Activated CD8-positive, alpha-beta memory T cell treated with anti-CD3 and anti-CD28 coated beads, Interleukin-2, amount 50 U/mL, for 4 hours (primary cell): ENCODE results near the gene FBXO4.
"Not testable (repeated sequence)": the region's sequence is repeated elsewhere in the genome, so short reads cannot be mapped to it uniquely, and the experiment has no call there.

Experiments used
- DNase-seq: peaks from one replicate; pipeline ENCODE4 v3.0.0-alpha.2; 2020

The FBXO4 gene

DNA sequence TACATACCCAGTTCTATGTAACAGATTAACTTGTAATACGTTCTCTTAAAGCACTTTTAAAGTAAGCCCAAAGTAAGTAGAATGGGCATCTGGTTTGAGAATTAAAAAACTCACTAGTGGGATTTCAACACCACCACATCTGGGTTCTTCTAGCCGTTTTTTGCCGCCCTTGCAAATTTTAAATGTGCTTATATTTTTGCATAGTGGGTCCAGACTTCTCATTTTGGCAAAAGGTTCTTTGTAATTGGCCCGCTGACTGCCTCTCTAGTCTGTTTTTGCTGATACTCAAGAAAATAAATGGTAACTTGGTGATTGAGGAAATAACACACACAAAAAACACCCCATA lies 582 bp upstream of the FBXO4 start:
- no peak for DNase-seq

DNA sequence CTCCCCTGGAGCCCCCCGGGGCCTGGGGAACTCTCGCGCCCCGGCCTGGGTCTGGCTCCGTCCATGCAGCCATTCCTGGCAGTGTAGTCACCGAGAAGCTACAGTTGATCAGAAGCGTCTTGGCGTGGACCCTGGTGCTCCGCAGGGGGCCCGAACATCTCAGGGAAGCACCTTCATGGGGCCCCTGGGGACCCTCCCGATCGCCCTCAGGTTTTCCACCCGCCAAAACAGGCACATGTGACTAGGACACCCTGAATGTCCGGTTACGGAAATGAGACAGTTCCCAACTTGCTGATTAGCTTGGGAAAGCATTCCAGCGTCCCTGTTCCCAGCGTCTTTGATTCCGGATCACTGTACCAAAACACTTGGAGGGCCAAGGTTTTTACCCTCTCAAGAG lies 472 bp downstream of the FBXO4 start:
- no peak for DNase-seq

DNA sequence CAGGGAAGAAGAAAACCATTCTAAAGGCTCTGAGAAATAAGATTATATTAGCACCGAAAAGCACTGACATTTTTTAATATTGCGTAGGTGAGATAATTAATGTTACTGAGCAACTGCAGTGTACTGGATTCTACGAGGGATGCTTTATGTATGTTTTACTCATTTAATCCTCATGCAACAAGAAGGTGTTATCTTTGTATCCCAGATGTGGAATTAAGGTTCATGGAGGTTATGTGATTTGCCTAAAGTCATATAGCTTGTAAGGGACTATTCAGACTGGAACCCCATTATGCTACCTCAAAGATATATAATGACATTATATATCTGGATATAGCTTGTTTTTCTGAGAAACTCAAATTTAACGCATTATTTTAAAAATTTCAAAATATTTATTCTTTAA lies 2.5 kb downstream of the FBXO4 start:
- no peak for DNase-seq

DNA sequence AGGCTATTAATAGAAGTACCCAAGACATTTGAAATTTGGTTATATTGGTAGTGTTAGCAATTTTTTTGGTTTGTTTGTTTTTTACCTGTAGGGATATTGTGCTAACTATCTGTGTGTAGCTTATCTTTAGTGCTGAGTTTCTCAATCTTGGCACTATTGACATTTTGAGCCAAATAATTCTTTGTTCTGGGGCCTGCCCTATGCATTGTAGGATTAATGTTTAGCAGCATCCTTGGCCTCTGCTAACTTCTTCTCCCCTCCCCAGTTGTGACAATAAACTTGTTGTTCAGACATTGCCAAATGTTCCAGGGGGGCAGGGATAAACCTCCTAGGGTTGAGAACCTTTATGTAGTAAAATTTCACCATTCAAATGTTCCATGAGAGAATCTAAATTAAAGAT lies 4.0 kb downstream of the FBXO4 start:
- DNase-seq: no peak

DNA sequence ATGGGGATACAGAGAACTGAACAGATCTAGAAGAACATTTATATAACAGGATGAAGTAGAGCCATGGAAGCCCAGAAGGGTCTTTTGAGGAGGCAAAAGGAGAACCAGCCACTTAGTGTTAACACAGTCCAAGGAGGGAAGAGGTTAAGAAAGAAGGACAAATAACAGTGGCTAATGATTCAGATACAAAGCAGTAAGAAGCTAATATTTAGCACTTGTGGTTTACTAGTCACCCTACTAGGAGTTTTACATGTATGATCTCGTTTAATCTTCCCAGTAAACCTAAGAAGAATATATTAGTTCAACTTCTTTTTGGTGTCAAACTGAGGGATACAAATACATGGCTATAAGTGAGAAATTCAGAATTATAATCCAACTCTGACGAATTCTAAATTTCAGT lies 7.7 kb downstream of the FBXO4 start:
- no peak for DNase-seq

DNA sequence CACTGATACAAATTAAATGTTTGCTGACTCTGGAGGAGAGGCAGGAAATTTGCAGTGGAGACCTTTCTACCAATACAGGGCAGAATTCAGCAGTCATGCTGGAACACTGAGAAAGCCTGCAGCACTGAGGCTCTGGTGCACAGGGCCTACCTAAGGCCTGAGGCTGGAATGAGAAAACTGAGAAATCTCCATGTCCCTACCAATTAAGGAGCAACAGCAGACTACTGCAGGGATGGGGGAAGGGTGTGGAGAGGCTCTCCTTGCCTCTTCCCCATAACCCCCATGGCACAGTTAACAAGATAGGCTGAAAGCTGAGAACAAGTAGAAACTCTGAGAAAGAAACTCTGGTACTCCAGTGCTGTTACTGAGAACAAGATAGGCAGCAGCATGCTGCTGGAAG lies 10.5 kb downstream of the FBXO4 start:
- no peak for DNase-seq

DNA sequence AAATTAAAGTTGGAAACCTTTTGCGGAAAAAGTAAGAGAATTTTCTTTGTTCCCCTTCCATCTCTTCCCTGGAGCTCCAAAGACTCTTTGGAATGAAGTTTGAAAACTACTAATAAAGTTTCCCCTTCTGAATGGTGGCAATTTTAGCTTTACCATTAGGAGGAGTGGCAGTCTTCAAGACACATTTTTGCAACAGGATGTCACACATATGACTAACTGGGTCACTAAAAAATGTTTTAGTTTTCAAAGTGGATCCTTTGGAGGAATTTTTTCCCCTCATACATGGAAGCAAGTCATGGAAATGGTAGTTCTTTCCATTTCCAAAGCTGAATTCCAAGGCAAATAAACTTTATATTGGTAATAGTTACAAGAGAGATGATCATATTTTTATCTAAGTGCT lies 15.6 kb downstream of the FBXO4 start:
- DNase-seq: no peak

DNA sequence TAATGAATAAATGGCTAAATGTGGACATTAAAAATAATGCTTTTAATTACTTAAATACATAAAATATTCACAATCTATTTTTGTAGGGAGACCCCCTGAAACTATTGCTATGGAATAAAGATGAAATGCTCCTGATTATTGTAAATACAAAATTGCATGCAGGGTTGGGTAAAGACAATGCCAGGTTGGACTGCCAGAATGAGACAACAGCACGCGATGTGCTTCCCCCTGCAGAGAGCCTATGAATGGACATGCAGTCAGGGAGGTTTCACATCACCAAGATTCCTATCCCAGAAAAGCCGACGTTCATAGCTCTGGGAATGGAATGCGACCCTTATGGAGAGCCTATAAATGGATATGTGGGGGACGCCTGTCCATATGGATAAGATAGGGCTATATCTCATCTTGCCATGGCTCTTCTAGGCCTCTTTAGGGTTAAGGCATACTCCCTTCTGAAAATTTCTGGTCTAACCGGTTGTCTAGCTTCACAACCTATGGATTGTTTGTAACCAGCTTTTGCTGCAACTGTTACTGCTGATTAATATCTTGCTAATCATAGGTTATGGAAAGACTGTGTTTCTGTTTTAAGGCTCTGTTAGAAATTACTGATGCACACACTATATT lies 20.4 kb downstream of the FBXO4 start:
- not testable (repeated sequence) for DNase-seq

DNA sequence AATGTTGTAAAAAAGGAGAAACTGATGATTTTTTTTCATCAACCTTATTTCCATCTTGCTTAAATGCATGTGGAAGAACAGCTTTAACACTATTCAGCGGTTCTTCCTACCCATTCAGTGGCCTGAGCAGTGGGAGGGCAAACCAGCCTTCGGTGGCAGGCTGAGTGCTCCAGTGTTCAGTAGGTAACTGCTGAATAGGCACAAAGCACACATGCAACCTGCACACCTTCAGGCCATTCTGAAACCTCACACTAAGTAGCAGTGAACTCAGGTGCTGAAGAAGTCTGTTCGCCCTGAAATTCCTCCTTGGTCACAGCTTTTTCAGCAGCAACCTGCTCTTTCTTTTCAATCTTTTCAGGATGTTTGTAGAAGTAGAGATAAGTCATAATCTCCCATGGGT lies 26.1 kb downstream of the FBXO4 start:
- DNase-seq: no peak

DNA sequence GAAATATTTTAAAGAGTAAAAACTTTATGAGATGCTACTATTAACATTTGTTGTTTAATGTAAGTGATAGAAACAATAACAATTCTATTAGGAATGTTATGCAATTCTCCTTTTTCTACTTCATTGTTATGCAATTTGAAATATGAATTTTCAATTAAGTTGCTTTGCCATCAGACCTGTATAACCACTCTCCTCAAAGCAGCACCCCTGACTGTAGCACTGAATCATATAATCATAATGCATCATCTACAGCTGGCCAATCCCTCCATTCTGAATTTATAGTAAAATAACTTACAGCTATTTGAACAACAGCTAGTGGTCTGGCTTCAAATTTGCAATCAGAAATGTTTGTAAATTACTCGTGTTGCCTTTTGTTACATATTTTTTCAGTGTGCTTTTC lies 29.2 kb downstream of the FBXO4 start:
- DNase-seq: no peak

DNA sequence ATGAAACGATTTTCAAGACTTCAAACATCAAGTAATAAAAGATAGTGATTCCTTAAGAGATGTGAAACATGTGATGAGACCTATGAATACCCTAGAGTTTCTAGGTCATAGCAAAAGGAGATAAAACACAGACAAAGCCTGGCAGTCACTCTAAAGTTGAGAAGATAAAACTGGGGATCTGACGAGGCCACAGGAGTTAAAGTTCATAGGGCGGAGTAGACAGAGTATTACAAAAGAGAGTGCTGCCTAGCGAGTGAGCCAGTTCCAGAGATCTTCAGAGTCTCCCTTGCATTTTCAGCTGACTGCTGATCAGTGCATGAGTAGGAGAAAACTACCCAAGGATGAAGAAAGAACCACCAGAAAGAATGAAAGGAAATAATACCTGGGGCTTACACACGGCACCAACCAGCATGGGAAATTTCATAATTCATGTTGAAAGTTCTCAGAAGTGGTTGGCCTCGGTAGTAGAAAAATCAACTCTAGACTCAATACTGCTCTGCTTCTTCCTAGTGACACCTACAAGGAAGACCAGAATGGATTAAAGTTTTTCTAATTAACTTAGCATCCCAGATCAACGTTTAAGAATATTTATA lies 30.4 kb downstream of the FBXO4 start:
- no peak for DNase-seq

DNA sequence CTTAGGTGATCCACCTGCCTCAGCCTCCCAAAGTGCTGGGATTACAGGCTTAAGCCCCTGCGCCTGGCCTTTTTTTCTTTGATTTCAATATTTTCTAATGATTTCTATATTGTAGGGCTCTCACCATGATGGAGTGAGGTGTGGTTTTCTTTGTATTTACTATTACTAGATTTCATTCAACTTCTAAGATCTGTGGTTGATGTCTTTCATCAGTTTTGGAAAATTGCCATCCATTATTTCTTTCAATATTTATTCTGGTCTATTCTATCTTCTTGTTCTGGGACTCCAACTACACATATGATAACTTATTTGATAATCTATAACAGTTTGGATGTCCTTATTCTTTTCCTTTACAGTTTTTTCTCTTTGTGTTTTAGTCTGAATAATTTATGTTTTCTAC lies 31.9 kb downstream of the FBXO4 start:
- no peak for DNase-seq

DNA sequence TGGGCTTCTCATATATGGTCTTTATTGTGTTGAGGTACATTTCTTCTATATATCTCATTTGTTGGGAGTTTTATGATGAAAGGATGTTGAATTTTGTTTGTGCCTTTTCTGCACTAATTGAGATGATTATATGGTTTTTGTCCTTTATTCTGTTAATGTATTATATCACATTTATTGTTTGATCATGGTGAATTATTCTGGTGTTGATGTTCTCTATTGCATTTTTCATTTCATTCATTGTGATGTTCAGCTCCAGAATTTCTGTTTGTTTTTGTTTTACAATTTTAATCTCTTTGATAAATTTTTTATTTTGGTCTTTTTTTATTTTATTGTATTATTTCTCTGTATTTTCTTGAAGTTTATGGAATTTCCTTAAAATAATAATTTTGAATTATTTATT lies 35.4 kb downstream of the FBXO4 start:
- no peak for DNase-seq

DNA sequence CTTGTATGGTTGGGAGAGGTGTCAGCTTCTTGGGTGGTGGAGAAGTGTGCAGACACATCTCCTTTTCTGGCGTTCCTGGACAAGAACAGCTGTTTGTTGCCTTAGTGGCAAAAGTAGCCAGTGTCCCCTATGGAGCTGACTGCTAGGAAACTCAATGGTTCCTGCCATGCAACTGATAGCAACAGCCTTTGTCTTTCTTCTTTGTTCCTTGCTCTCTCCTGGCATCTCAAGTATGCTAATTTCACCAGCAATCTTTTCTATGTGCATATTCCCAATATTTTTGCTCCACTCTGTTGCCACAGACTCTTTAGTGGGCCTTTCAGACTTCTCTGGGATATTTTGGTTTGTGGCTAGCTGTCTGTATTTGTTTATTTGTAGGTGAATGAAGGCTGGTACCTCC lies 36.7 kb downstream of the FBXO4 start:
- DNase-seq: no peak

DNA sequence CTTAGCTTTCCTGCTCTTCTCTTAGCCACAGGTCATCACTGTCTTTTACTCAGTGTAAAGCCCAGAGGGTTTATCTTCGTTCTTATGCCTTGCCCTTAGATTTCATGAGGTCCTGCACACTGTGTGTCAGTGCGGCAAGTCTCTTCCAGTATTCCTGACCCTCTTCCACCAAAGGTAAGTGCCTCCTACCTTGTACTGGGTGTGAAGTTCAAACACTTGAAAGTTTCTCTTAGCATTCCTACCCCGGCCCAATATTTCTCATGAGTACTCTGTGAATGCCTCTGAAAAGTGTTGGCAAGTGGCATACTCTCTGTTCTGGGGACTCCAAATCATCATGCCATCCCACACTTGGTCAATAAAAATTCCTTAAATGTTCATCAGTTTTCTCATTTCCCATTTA lies 37.4 kb downstream of the FBXO4 start:
- DNase-seq: no peak

DNA sequence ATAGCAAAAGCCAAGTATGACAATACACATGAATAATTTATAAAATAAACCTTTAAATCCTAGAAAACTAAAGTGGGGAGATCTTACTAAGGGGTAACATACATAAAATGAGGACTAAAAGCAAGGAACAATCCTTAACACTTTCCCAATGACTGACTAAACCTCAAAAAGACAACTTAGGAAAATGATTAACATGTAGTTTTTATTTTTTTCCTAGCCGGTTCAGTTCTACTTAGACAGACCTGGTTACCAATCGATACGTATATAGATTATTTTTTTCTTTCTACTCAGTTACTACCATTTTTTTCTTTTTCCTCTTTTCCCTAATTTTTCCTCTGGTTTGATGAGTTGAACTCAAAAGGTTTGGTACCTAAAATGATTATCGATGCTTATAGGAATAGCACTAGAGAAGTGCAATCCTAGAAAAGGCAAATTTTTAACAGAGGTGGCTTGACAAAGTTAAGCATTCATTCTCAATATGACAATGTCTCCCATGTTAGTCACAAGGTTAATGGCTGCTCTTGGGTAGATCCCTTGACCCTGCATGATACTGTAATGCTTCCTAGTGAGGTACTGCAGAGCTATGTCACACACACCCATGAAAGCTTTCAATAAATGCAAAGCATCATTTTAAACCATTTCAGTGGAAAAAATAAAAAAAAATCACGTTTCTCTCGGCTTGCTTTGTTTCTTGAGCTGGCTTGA lies 41.5 kb downstream of the FBXO4 start:
- DNase-seq: no peak

DNA sequence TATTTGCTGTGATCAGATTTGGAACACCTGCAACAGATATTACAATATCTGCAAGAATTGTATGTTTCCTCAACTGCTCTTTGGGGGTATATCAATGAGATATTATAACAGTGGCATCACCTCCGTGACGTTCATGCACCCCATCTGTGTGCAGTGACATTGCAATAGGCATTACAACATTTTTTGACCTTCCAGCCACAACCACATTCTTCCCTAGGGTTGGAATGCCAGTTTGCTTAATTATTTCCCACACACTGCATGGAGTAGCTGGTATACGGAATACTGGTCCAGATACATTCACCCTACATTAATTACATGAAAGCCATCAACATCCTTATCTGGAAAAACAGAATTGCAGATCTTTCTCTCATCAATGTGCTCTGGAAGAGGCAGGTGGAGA lies 42.3 kb downstream of the FBXO4 start:
- no peak for DNase-seq

DNA sequence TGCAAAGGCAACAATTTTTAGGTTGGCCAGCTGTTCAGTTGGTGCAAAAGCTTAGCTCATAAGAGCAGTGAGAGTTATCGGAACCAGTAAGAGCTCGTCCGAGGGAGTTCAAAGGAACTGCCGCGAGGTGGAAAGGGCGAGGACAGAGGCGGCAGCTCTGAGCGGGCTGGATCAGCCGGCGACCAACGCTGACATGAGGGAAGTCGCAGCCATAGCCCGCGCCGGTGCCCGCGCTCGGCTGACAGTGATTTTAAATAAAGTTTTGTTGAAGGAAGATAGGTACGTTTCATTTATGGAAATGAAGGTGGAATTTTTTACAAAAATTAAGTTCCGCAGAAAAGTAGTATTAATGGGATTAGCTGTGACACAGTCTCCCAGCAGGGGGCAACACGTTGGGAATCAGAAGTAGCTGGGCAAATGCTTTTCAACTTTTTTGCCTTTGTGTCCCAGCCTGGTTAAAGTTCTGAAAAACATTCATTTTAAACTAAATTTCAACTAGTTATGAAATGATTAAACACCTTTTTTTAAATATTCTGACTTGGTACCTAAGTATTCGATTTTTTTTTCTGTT lies 43.2 kb downstream of the FBXO4 start:
- DNase-seq: no peak

DNA sequence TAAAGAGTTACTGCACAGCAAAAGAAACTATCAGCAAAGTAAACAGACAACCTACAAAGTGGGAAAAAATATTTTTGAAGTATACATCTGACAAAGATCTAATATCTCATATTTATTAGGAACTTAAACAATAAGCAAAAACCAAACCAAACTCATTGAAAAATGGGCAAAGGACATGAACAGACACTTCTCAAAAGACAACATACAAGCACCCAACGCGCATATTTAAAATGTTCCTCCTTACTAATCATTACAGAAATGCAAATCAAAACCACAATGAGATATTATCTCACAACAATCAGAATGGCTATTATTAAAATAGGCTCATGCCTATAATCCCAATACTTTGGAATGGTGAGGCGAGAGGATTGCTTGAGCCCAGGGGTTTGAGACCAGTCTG lies 48.0 kb downstream of the FBXO4 start:
- no peak for DNase-seq

DNA sequence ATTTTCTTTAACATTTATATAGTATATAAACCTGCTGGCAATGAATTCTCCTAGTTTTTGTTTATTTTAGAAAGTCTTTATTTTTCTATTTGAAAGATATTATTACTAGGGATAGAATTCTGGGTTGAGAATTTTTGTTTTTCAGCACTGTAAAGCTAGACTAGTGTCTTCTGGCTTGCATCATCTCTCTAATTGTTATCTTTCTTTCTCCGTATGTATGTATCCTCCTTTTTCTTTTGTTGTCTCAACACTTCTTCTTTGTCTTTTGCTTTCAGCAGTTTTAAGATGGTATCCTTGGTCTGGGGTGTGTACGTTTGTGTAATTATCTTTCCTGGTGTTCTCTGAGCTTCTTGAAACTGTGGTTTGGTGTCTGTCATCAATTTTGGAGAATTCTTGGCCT lies 48.8 kb downstream of the FBXO4 start:
- DNase-seq: no peak

DNA sequence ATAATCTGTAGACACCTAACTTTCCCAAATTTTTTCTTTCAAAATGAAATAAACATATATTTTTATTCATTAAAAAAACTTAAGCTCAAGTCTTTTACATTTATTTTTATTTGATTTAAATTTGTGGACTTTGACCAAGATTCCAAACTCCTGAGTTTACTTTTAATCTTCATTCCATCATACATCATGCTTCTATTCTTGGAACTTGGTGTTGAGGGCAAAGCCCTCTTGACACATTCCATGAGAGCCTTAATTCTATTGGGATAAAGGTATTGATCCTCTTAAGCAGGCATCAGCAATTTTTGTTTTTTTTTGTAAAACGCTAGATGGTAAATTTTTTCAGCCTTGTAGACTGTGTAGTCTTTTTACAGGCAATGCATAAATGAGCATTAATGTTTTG lies 53.6 kb downstream of the FBXO4 start:
- no peak for DNase-seq

DNA sequence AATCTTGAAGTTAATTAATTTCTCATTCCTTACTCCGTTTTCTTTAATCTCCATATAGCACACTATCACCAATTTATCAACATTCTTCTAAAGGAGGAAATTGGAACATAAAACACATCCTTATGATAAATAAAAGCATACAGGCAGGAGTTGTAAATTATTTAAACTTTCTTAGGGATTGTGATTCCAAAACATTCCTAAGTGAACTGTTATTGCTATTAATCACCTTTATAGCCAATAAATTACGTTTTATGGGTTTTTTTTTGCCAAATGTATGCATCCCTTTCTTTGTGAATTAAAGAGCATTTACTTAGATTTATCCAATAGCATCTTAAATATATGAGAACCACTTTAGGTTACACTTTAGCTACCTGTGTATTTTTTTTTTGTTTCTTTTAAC lies 55.3 kb downstream of the FBXO4 start:
- no peak for DNase-seq

DNA sequence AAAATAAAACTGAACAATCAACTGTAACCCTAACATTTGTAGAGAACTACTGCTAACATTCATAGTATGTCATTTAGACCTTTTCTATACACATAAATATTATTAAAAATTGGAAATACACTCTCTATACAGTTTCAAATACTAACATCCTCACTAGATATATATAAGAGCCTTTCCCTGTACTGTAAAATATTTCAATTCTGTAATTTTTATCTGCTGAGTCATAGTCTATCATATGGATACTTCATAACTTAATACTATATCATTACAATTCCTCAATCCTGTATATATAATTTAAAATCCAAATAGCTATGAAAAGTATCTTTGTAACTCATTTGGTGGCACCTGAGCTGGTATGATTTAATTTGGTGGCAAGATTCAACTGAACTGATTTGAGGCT lies 55.8 kb downstream of the FBXO4 start:
- DNase-seq: no peak

DNA sequence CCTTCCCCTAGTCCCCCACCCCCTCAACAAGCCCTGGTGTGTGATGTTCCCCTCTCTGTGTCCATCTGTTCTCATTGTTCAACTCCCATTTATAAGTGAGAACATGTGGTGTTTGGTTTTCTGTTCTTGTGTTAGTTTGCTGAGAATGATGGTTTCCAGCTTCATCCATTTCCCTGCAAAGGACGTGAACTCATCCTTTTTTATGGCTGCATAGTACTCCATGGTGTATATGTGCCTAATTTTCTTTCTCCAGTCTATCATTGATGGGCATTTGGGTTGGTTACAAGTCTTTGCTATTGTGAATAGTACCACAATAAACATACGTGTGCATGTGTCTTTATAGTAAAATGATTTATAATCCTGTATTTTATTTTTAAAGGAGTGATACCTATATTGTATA lies 57.8 kb downstream of the FBXO4 start:
- not testable (repeated sequence) for DNase-seq

DNA sequence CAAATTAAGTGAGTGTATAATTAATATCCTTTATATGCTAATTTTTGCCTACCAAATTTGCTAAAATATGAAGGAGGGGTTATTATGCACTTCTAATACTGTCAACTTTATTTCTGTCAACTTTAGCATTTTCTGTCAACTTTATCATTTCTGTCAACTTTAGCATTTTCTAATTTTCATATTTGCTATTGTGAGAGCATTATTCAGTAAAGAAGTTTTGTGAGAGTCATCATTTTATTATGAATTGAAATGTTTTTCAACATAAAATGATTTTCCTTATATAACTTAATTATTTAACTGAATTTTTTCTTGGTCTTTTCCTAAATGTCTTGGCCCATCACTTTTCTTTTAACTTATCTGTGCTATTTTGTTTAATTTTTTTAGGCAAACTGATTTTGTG lies 58.2 kb downstream of the FBXO4 start:
- no peak for DNase-seq
